ENCODE data around the gene AKR7A2.

- TF ChIP-seq CTCF (IDR thresholded peaks at IDR 0.05) (no peak), POLR2A (IDR thresholded peaks at IDR 0.05) (no peak), POLR2AphosphoS5 (IDR thresholded peaks at IDR 0.05) (no peak)
Observed at GRCh38 chr1:19272064-19272463, 39.9 kb downstream of the AKR7A2 start.
